SK-N-SH treated with all-trans-retinoic acid at 6 μM for 48 hours (cell line): ENCODE results near the gene SMIM13.
"Not testable (repeated sequence)": the region's sequence is repeated elsewhere in the genome, so short reads cannot be mapped to it uniquely, and the experiment has no call there.

ENCODE experiments used
- CSDC2 ChIP-seq: fragments of 250-450 bp; sonication (Bioruptor Pico); IDR thresholded peaks from 2 replicates; pipeline ENCODE4 v1.5.0; 2020; ENCODE audit warnings: mild to moderate bottlenecking, moderate library complexity
- CSRNP3 ChIP-seq: fragments of 250-450 bp; sonication (Bioruptor Pico); IDR thresholded peaks from 2 replicates; pipeline ENCODE4 v1.5.1; 2021; ENCODE audit warnings: mild to moderate bottlenecking, moderate library complexity
- ESRRG ChIP-seq: fragments of 250-450 bp; sonication (Bioruptor Pico); IDR thresholded peaks from 2 replicates; pipeline ENCODE4 v1.6.1; 2021; ENCODE audit warnings: mild to moderate bottlenecking
- OSR1 ChIP-seq: fragments of 250-450 bp; sonication (Bioruptor Pico); IDR thresholded peaks from 2 replicates; pipeline ENCODE4 v1.8.0; 2022; ENCODE audit warnings: moderate library complexity, mild to moderate bottlenecking, inconsistent platforms
- POU6F1 ChIP-seq: fragments of 250-450 bp; sonication (Bioruptor Pico); IDR thresholded peaks from 2 replicates; pipeline ENCODE4 v1.8.0; 2021; ENCODE audit warnings: low read depth, mild to moderate bottlenecking, moderate library complexity, borderline replicate concordance
- TCF4 ChIP-seq: fragments of 250-450 bp; sonication (Bioruptor Pico); IDR thresholded peaks from 2 replicates; pipeline ENCODE4 v1.8.0; 2021; ENCODE audit warnings: mild to moderate bottlenecking, moderate library complexity, borderline replicate concordance
- ZFP30 ChIP-seq: fragments of 450-650 bp; formaldehyde crosslinking; IDR thresholded peaks from 2 replicates; pipeline ENCODE4 v1.5.0; 2022; ENCODE audit warnings: mild to moderate bottlenecking, moderate library complexity

- not testable (repeated sequence) for TF ChIP-seq POU6F1; CSRNP3 (CRISPR knock-in tag); ESRRG; OSR1; CSDC2 (CRISPR knock-in tag); TCF4 (CRISPR knock-in tag); ZFP30
Observed at GRCh38 chr6:11087141-11087812, 6.4 kb upstream of the SMIM13 start.
